Astrocyte (in vitro differentiated cells and primary cell): ENCODE data around the gene CNKSR2. TPM values are rescaled to one million over a fixed set of nuclear protein-coding genes. Genes with fewer than 3 reads are reported as not detected.

Experiments used
- DNase-seq: peaks from one replicate; pipeline ENCODE4 v3.0.0-alpha.2; 2010; ENCODE audit warnings: low read depth
- FAIRE-seq: peaks from 2 replicates; lab custom pipeline; 2011; peaks lifted over from hg19 to GRCh38; lab: Jason Lieb, UNC
- H2AFZ ChIP-seq: 2 replicates; pipeline ENCODE4 v1.6.0; 2012; ENCODE audit warnings: low read depth, low read length, inconsistent platforms
- H3K27ac ChIP-seq: 2 replicates; pipeline ENCODE4 v1.5.1; 2011; ENCODE audit warnings: low read depth, low read length, inconsistent platforms
- H3K27me3 ChIP-seq: 2 replicates; pipeline ENCODE4 v1.6.0; 2011; ENCODE audit warnings: low read length, inconsistent platforms; ENCODE audit not compliant: insufficient read depth
- H3K36me3 ChIP-seq: 2 replicates; pipeline ENCODE4 v1.5.1; 2011; ENCODE audit warnings: low read length, inconsistent platforms; ENCODE audit not compliant: insufficient read depth
- H3K4me1 ChIP-seq: 2 replicates; pipeline ENCODE4 v1.5.1; 2011; ENCODE audit warnings: low read length, inconsistent platforms; ENCODE audit not compliant: insufficient read depth
- H3K4me2 ChIP-seq: 2 replicates; pipeline ENCODE4 v1.6.0; 2012; ENCODE audit warnings: low read length, inconsistent platforms
- H3K4me3 ChIP-seq: 2 replicates; pipeline ENCODE4 v1.5.1; 2011; ENCODE audit warnings: low read depth, mild to moderate bottlenecking, low read length, inconsistent platforms; ENCODE audit not compliant: insufficient read depth
- H3K79me2 ChIP-seq: 2 replicates; pipeline ENCODE4 v1.6.0; 2012; ENCODE audit warnings: mild to moderate bottlenecking, low read length, inconsistent platforms; ENCODE audit not compliant: insufficient read depth
- H3K9ac ChIP-seq: 2 replicates; pipeline ENCODE4 v1.6.0; 2012; ENCODE audit warnings: mild to moderate bottlenecking, low read length, inconsistent platforms
- H3K9me3 ChIP-seq: 2 replicates; pipeline ENCODE4 v1.5.1; 2012; ENCODE audit warnings: low read depth, mild to moderate bottlenecking, low read length, inconsistent platforms; ENCODE audit not compliant: insufficient read depth
- H4K20me1 ChIP-seq: 2 replicates; pipeline ENCODE4 v1.6.0; 2012; ENCODE audit warnings: low read length, inconsistent platforms; ENCODE audit not compliant: insufficient read depth
- H3K27ac Mint-ChIP-seq: one replicate; pipeline ENCODE4 v1.8.0; 2021; ENCODE audit warnings: mild to moderate bottlenecking, mixed read lengths; ENCODE audit not compliant: unreplicated experiment
- H3K27me3 Mint-ChIP-seq: one replicate; pipeline ENCODE4 v1.8.0; 2021; ENCODE audit warnings: low read depth, mixed read lengths; ENCODE audit not compliant: unreplicated experiment
- H3K36me3 Mint-ChIP-seq: one replicate; pipeline ENCODE4 v1.8.0; 2021; ENCODE audit warnings: low read depth, mixed read lengths; ENCODE audit not compliant: unreplicated experiment
- H3K4me1 Mint-ChIP-seq: one replicate; pipeline ENCODE4 v1.8.0; 2021; ENCODE audit warnings: low read depth, mixed read lengths; ENCODE audit not compliant: unreplicated experiment
- H3K4me3 Mint-ChIP-seq: one replicate; pipeline ENCODE4 v1.8.0; 2021; ENCODE audit warnings: mild to moderate bottlenecking, moderate library complexity, mixed read lengths; ENCODE audit not compliant: unreplicated experiment
- H3K9me3 Mint-ChIP-seq: one replicate; pipeline ENCODE4 v1.8.0; 2021; ENCODE audit warnings: mild to moderate bottlenecking, mixed read lengths; ENCODE audit not compliant: unreplicated experiment
- CTCF ChIP-seq: IDR thresholded peaks from 2 replicates; pipeline ENCODE4 v1.5.1; 2011; ENCODE audit warnings: low read depth, mild to moderate bottlenecking, inconsistent platforms, low read length, moderate library complexity; ENCODE audit not compliant: insufficient read depth
- EZH2 ChIP-seq: IDR thresholded peaks from 2 replicates; pipeline ENCODE4 v1.6.1; 2012; ENCODE audit warnings: mild to moderate bottlenecking, low read length, inconsistent platforms; ENCODE audit not compliant: insufficient read depth
- total RNA-seq: library from RNA; stranded (reverse); gene quantifications from 2 replicates; pipeline ENCODE4 v1.2.1, GENCODE V29; 2021

The CNKSR2 gene
- total RNA-seq, 1 donor from 2014 or later, result 4.1 TPM

- Mint-ChIP-seq H3K4me3 (no peak overlapping the region), H3K27ac (no peak overlapping the region), H3K36me3 (no peaks in the 10 kb centered on the region), H3K4me1 (no peaks in the 10 kb centered on the region), H3K27me3 (no peaks in the 10 kb centered on the region), H3K9me3 (no peaks in the 10 kb centered on the region)
- H3K9me3 ChIP-seq, result no peaks in the 10 kb centered on the region
- no peaks in the 10 kb centered on the region for H3K27me3 ChIP-seq
- TF ChIP-seq CTCF, result no peak
- no peak for TF ChIP-seq EZH2
- FAIRE-seq (no peak), DNase-seq (no peak)
- no peak overlapping the region for H3K9ac ChIP-seq
- H3K4me2 ChIP-seq, result no peak overlapping the region
- no peaks in the 10 kb centered on the region for H3K36me3 ChIP-seq
- no peaks in the 10 kb centered on the region for H4K20me1 ChIP-seq
- H3K4me1 ChIP-seq, result no peaks in the 10 kb centered on the region
- H3K27ac ChIP-seq, result no peak overlapping the region
- no peak overlapping the region for H3K4me3 ChIP-seq
- H2AFZ ChIP-seq, result no peak overlapping the region
- no peaks in the 10 kb centered on the region for H3K79me2 ChIP-seq
Observed at GRCh38 chrX:21384178-21384577, 10.0 kb downstream of the CNKSR2 start.

GRCh38 chrX:21394792-21395191 is 20.6 kb downstream of the CNKSR2 start:
- H3K4me1 Mint-ChIP-seq, result no peaks in the 10 kb centered on the region
- H3K27ac ChIP-seq, result no peak overlapping the region
- no peaks in the 10 kb centered on the region for H3K79me2 ChIP-seq
- no peak overlapping the region for H3K4me2 ChIP-seq
- H3K36me3 Mint-ChIP-seq, result no peaks in the 10 kb centered on the region
- H3K9me3 ChIP-seq, result no peaks in the 10 kb centered on the region
- H3K27ac Mint-ChIP-seq, result no peak overlapping the region
- peaks cover 2% of the 10 kb centered on the region for H3K4me1 ChIP-seq
- no peaks in the 10 kb centered on the region for H3K27me3 ChIP-seq
- H3K9me3 Mint-ChIP-seq, result peaks cover 2% of the 10 kb centered on the region
- no peak for FAIRE-seq
- no peaks in the 10 kb centered on the region for H3K27me3 Mint-ChIP-seq
- no peak overlapping the region for H2AFZ ChIP-seq
- TF ChIP-seq CTCF (no peak), EZH2 (no peak)
- DNase-seq, result no peak
- H3K36me3 ChIP-seq, result no peaks in the 10 kb centered on the region
- H3K4me3 ChIP-seq, result no peak overlapping the region
- no peak overlapping the region for H3K4me3 Mint-ChIP-seq
- no peaks in the 10 kb centered on the region for H4K20me1 ChIP-seq
- H3K9ac ChIP-seq, result no peak overlapping the region

DNA sequence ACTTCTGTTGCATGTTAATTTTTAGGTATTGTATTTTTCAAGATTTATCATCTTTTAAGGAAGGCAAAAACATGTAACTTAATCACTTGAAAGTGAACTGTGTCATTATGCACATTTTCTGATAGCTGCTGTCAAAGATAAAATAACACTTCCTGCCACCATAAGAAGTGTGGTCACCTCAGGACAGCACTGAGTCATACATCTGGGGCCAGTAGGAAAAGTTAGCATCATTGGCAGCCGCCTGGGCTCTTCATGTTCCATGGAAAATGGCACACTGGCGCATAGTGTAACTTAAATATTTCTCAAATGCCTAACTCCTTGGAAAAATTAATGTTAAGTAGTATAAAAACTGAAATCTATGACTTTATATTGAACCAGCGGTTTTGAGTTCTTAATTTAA is 24.2 kb downstream of the CNKSR2 start:
- Mint-ChIP-seq H3K36me3 (no peaks in the 10 kb centered on the region), H3K4me1 (no peaks in the 10 kb centered on the region), H3K4me3 (no peak overlapping the region), H3K27ac (no peak overlapping the region), H3K9me3 (no peaks in the 10 kb centered on the region), H3K27me3 (no peaks in the 10 kb centered on the region)
- Histone ChIP-seq H3K4me1 (peaks cover 2% of the 10 kb centered on the region), H3K9ac (no peak overlapping the region), H3K27me3 (no peaks in the 10 kb centered on the region), H2AFZ (no peak overlapping the region), H4K20me1 (no peaks in the 10 kb centered on the region), H3K79me2 (no peaks in the 10 kb centered on the region), H3K36me3 (no peaks in the 10 kb centered on the region), H3K27ac (no peak overlapping the region), H3K9me3 (no peaks in the 10 kb centered on the region), H3K4me3 (no peak overlapping the region), H3K4me2 (no peak overlapping the region)
- FAIRE-seq (peak; percentile 71), DNase-seq (peak; percentile 10)
- TF ChIP-seq CTCF, result no peak
- TF ChIP-seq EZH2, result no peak
